Activated naive CD8-positive, alpha-beta T cell treated with anti-CD3 and anti-CD28 coated beads, Interleukin-2, amount 50 U/mL, for 24 hours (primary cell): ENCODE results near the gene ALG12.

Experiments
- ATAC-seq: fragments of 150-1000 bp; cut with Tn5 transposase; one replicate; pipeline ENCODE4 v1.10.0; 2021
- DNase-seq: peaks from one replicate; pipeline ENCODE4 v3.0.0; 2021
- H3K27ac Mint-ChIP-seq: one replicate; pipeline ENCODE4 v1.8.0; 2021; ENCODE audit warnings: mild to moderate bottlenecking, mixed read lengths
- H3K27me3 Mint-ChIP-seq: one replicate; pipeline ENCODE4 v1.8.0; 2021; ENCODE audit warnings: mixed read lengths
- H3K36me3 Mint-ChIP-seq: one replicate; pipeline ENCODE4 v1.8.0; 2021; ENCODE audit warnings: low read depth, mixed read lengths
- H3K4me1 Mint-ChIP-seq: one replicate; pipeline ENCODE4 v1.8.0; 2021; ENCODE audit warnings: mixed read lengths
- H3K4me3 Mint-ChIP-seq: one replicate; pipeline ENCODE4 v1.8.0; 2021; ENCODE audit warnings: mild to moderate bottlenecking, moderate library complexity, mixed read lengths
- H3K9me3 Mint-ChIP-seq: one replicate; pipeline ENCODE4 v1.8.0; 2021; ENCODE audit warnings: mixed read lengths

The ALG12 gene

GRCh38 chr22:49943771-49944398, 25.6 kb upstream of the ALG12 start:
- DNase-seq (no peak), ATAC-seq (no peak)
- no peaks in the 10 kb centered on the region for H3K9me3 Mint-ChIP-seq
- no peak overlapping the region for H3K4me3 Mint-ChIP-seq
- peaks cover 12% of the 10 kb centered on the region for H3K4me1 Mint-ChIP-seq
- no peaks in the 10 kb centered on the region for H3K27me3 Mint-ChIP-seq
- no peak overlapping the region for H3K27ac Mint-ChIP-seq
- no peaks in the 10 kb centered on the region for H3K36me3 Mint-ChIP-seq

GRCh38 chr22:49943405-49943765, 25.1 kb upstream of the ALG12 start:
- H3K36me3 Mint-ChIP-seq, result no peaks in the 10 kb centered on the region
- H3K27me3 Mint-ChIP-seq, result no peaks in the 10 kb centered on the region
- DNase-seq (no peak), ATAC-seq (no peak)
- peaks cover 12% of the 10 kb centered on the region for H3K4me1 Mint-ChIP-seq
- no peak overlapping the region for H3K4me3 Mint-ChIP-seq
- no peaks in the 10 kb centered on the region for H3K9me3 Mint-ChIP-seq
- no peak overlapping the region for H3K27ac Mint-ChIP-seq

- Mint-ChIP-seq H3K4me1 (peaks cover 12% of the 10 kb centered on the region), H3K9me3 (no peaks in the 10 kb centered on the region), H3K4me3 (no peak overlapping the region), H3K27me3 (no peaks in the 10 kb centered on the region), H3K27ac (no peak overlapping the region), H3K36me3 (no peaks in the 10 kb centered on the region)
- DNase-seq, result no peak
- no peak for ATAC-seq
Measured at GRCh38 chr22:49942565-49943404, 24.5 kb upstream of the ALG12 start.

- Mint-ChIP-seq H3K27ac (no peak overlapping the region), H3K4me1 (peaks cover 17% of the 10 kb centered on the region), H3K36me3 (no peaks in the 10 kb centered on the region), H3K27me3 (no peaks in the 10 kb centered on the region), H3K9me3 (no peaks in the 10 kb centered on the region), H3K4me3 (no peak overlapping the region)
- no peak for ATAC-seq
- no peak for DNase-seq
Measured at GRCh38 chr22:49941507-49942316, 23.5 kb upstream of the ALG12 start.

- no peak for DNase-seq
- ATAC-seq, result no peak
- no peak overlapping the region for H3K27ac Mint-ChIP-seq
Measured at GRCh38 chr22:49938565-49939136, 20.4 kb upstream of the ALG12 start.

GRCh38 chr22:49937758-49938564, 19.7 kb upstream of the ALG12 start:
- Mint-ChIP-seq H3K27ac (no peak overlapping the region), H3K9me3 (no peaks in the 10 kb centered on the region), H3K4me3 (no peak overlapping the region), H3K4me1 (peaks cover 23% of the 10 kb centered on the region), H3K27me3 (no peaks in the 10 kb centered on the region), H3K36me3 (no peaks in the 10 kb centered on the region)
- DNase-seq, result no peak
- no peak for ATAC-seq

More at GRCh38 chr22:49938565-49939136, 20.4 kb upstream of the ALG12 start:
- no peaks in the 10 kb centered on the region for H3K27me3 Mint-ChIP-seq
- H3K36me3 Mint-ChIP-seq, result no peaks in the 10 kb centered on the region
- no peaks in the 10 kb centered on the region for H3K9me3 Mint-ChIP-seq
- H3K4me3 Mint-ChIP-seq, result no peak overlapping the region
- H3K4me1 Mint-ChIP-seq, result peaks cover 17% of the 10 kb centered on the region

- no peak for ATAC-seq
- H3K27me3 Mint-ChIP-seq, result no peaks in the 10 kb centered on the region
- H3K4me1 Mint-ChIP-seq, result peaks cover 29% of the 10 kb centered on the region
- peak overlapping the region; percentile 56 for H3K4me3 Mint-ChIP-seq
- no peak for DNase-seq
- no peaks in the 10 kb centered on the region for H3K9me3 Mint-ChIP-seq
- H3K27ac Mint-ChIP-seq, result peak overlapping the region; percentile 82
- no peaks in the 10 kb centered on the region for H3K36me3 Mint-ChIP-seq
Measured at GRCh38 chr22:49936973-49937757, 18.9 kb upstream of the ALG12 start.

GRCh38 chr22:49936018-49936972, 18.1 kb upstream of the ALG12 start:
- DNase-seq, result peak; percentile 99
- Mint-ChIP-seq H3K27me3 (no peaks in the 10 kb centered on the region), H3K4me3 (peak overlapping the region; percentile 56), H3K36me3 (no peaks in the 10 kb centered on the region), H3K9me3 (no peaks in the 10 kb centered on the region), H3K4me1 (peaks cover 35% of the 10 kb centered on the region), H3K27ac (peak overlapping the region; percentile 82)
- peak; percentile 81 for ATAC-seq

- no peak overlapping the region for H3K27ac Mint-ChIP-seq
- H3K4me3 Mint-ChIP-seq, result no peak overlapping the region
- H3K9me3 Mint-ChIP-seq, result no peaks in the 10 kb centered on the region
- no peak for DNase-seq
- H3K27me3 Mint-ChIP-seq, result no peaks in the 10 kb centered on the region
- no peaks in the 10 kb centered on the region for H3K36me3 Mint-ChIP-seq
- peaks cover 42% of the 10 kb centered on the region for H3K4me1 Mint-ChIP-seq
- ATAC-seq, result no peak
Measured at GRCh38 chr22:49935561-49935960, 17.3 kb upstream of the ALG12 start.

- peak overlapping the region; percentile 52 for H3K4me3 Mint-ChIP-seq
- no peaks in the 10 kb centered on the region for H3K9me3 Mint-ChIP-seq
- no peaks in the 10 kb centered on the region for H3K36me3 Mint-ChIP-seq
- DNase-seq (peak; percentile 93), ATAC-seq (peak; percentile 2)
- H3K27ac Mint-ChIP-seq, result no peak overlapping the region
- H3K27me3 Mint-ChIP-seq, result no peaks in the 10 kb centered on the region
- H3K4me1 Mint-ChIP-seq, result peaks cover 46% of the 10 kb centered on the region
Measured at GRCh38 chr22:49934891-49935557, 16.8 kb upstream of the ALG12 start.

GRCh38 chr22:49934160-49934890, 16.1 kb upstream of the ALG12 start:
- Mint-ChIP-seq H3K9me3 (no peaks in the 10 kb centered on the region), H3K36me3 (no peaks in the 10 kb centered on the region), H3K4me1 (peaks cover 46% of the 10 kb centered on the region), H3K27me3 (no peaks in the 10 kb centered on the region), H3K4me3 (peak overlapping the region; percentile 57), H3K27ac (no peak overlapping the region)
- ATAC-seq, result no peak
- no peak for DNase-seq
